ENCODE data around the gene U2SURP.

U2SURP gene

DNA sequence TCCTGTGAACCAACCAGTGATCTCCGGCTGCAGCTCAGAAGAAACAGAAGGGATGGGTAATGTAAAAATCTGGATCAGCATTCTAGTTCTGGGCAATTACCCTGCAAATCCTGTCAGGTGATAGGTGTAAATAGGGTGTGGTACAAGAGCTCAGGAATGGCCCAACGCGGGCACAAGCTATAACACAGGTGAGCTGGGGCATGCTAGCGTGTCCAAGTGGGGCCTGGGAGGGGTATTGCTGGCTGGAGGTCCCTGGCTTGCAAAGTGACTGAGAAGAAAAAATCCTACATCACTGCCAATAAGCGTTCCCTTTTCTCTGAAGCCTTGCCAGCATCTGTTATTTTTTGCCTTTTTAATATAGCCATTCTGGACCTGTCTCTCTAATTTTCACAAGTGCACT is 108.5 kb downstream of the U2SURP start:
- no peak overlapping the region for H2AFZ ChIP-seq (ENCODE audit: low read length)
- TF ChIP-seq EZH2 (optimal IDR thresholded peaks at IDR 0.05; ENCODE audit: low read depth, low read length) (no peak), EZH2phosphoT487 (IDR thresholded peaks at IDR 0.05; ENCODE audit: low read length) (no peak)
- TF ChIP-seq, protein P1, sequence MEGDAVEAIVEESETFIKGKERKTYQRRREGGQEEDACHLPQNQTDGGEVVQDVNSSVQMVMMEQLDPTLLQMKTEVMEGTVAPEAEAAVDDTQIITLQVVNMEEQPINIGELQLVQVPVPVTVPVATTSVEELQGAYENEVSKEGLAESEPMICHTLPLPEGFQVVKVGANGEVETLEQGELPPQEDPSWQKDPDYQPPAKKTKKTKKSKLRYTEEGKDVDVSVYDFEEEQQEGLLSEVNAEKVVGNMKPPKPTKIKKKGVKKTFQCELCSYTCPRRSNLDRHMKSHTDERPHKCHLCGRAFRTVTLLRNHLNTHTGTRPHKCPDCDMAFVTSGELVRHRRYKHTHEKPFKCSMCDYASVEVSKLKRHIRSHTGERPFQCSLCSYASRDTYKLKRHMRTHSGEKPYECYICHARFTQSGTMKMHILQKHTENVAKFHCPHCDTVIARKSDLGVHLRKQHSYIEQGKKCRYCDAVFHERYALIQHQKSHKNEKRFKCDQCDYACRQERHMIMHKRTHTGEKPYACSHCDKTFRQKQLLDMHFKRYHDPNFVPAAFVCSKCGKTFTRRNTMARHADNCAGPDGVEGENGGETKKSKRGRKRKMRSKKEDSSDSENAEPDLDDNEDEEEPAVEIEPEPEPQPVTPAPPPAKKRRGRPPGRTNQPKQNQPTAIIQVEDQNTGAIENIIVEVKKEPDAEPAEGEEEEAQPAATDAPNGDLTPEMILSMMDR (IDR thresholded peaks at IDR 0.05; ENCODE audit: low read length), result no peak
- no peaks in the 10 kb centered on the region for H3K9me2 ChIP-seq (replicated peaks; ENCODE audit: insufficient read depth, low read length)
- no peaks in the 10 kb centered on the region for H3F3A ChIP-seq (ENCODE audit: insufficient read depth, low read length)
- H3K79me2 ChIP-seq (ENCODE audit: low read length), result no peaks in the 10 kb centered on the region
- H3K36me3 ChIP-seq (replicated peaks; ENCODE audit: insufficient read depth, low read length), result no peaks in the 10 kb centered on the region
- no peak for DNase-seq
- no peak overlapping the region for H3K4me2 ChIP-seq (ENCODE audit: low read depth, low read length)
- no peak overlapping the region for H3K27ac ChIP-seq (ENCODE audit: low read length)
- no peak overlapping the region for H3K4me3 ChIP-seq (ENCODE audit: low read length)
- no peaks in the 10 kb centered on the region for H3K9me3 ChIP-seq (replicated peaks; ENCODE audit: insufficient read depth, low read length)
- H3K27me3 ChIP-seq (replicated peaks; ENCODE audit: insufficient read depth, low read length), result no peaks in the 10 kb centered on the region
- H3K4me1 ChIP-seq (ENCODE audit: low read length), result no peaks in the 10 kb centered on the region
- H3K9ac ChIP-seq (ENCODE audit: low read length), result no peak overlapping the region
- H4K20me1 ChIP-seq (ENCODE audit: insufficient read depth, low read length), result no peaks in the 10 kb centered on the region

All from MM.1S (cell line).